ENCODE data around the gene ULK3.

Gene ULK3

GRCh38 chr15:74842581-74843444, at the start of gene ULK3 (continued):
- TF ChIP-seq ZBTB1 (tag by site-specific recombination; IDR thresholded peaks at IDR 0.05) (no peak), ZNF202 (tag by site-specific recombination; IDR thresholded peaks at IDR 0.05; ENCODE audit: borderline replicate concordance) (no peak), KLF10 (tag by site-specific recombination; IDR thresholded peaks at IDR 0.05) (peak; percentile 71), ZNF362 (tag by site-specific recombination; IDR thresholded peaks at IDR 0.05) (no peak), ZNF704 (tag by site-specific recombination; IDR thresholded peaks at IDR 0.05) (0 out of 2 replicates have a peak, but pooled peaks have one; percentile 26), ZFP37 (tag by site-specific recombination; IDR thresholded peaks at IDR 0.05) (peak; percentile 81)

GRCh38 chr15:74892313-74892712, 49.4 kb upstream of the ULK3 start:
- Histone ChIP-seq H3K27ac (ENCODE audit: extremely low read depth, low read depth, low read length) (no peak overlapping the region), H3K4me3 (ENCODE audit: low read depth, low read length) (no peak overlapping the region), H3K4me1 (ENCODE audit: control insufficient read depth, insufficient read depth, low read length) (peaks cover 4% of the 10 kb centered on the region; the same call in 1 of the 2 replicates), H3K36me3 (ENCODE audit: control insufficient read depth in 2 of 2, insufficient read depth in 1 of 2, low read length in 2 of 2) (peaks cover 21 to 49% of the 10 kb centered on the region in 2 experiments; a peak in 2 of 3 replicates), H3K9me3 (ENCODE audit: control insufficient read depth, insufficient read depth, low read depth, low read length) (no peaks in the 10 kb centered on the region)
- ChIA-PET POLR2A (interaction anchor here (1.1 to 1.9 kb wide), 5 partner anchors 9 to 50 kb away, joined by 4 to 5 read pairs (median 4); partner anchors contain the start of genes FAM219B and ULK3), CTCF (interaction anchor here (0.7 to 7.7 kb wide), 2 partner anchors 10 to 92 kb away, joined by 3 to 57 read pairs; no protein-coding TSS in a partner anchor)
- TF ChIP-seq ZNF768 (tag by site-specific recombination; IDR thresholded peaks at IDR 0.05): no peak
- TF ChIP-seq ELK4 (IDR thresholded peaks at IDR 0.05; ENCODE audit: borderline replicate concordance, low read depth, low read length): no peak
- no peak for TF ChIP-seq ZNF76 (tag by site-specific recombination; IDR thresholded peaks at IDR 0.05; ENCODE audit: borderline replicate concordance, low read depth)
- TF ChIP-seq CTCF (tag by site-specific recombination; IDR thresholded peaks at IDR 0.05): no peak
- TF ChIP-seq EGR2 (tag by site-specific recombination; IDR thresholded peaks at IDR 0.05; ENCODE audit: low read depth): no peak
- TF ChIP-seq ZNF354C (tag by site-specific recombination; IDR thresholded peaks at IDR 0.05; ENCODE audit: borderline replicate concordance, low read depth): no peak
- no peak for TF ChIP-seq BCL11B (tag by site-specific recombination; IDR thresholded peaks at IDR 0.05; ENCODE audit: low read depth)
- peak; percentile 28; the same call in 1 of the 2 replicates for TF ChIP-seq PRDM10 (tag by site-specific recombination; IDR thresholded peaks at IDR 0.05)
- no peak for TF ChIP-seq ZNF148 (tag by site-specific recombination; IDR thresholded peaks at IDR 0.05; ENCODE audit: borderline replicate concordance)
- no peak for TF ChIP-seq ZNF416 (tag by site-specific recombination; IDR thresholded peaks at IDR 0.05)
- TF ChIP-seq GLI4 (tag by site-specific recombination; IDR thresholded peaks at IDR 0.05): no peak
- TF ChIP-seq ZNF473 (tag by site-specific recombination; IDR thresholded peaks at IDR 0.05): no peak
- peak; percentile 69 for TF ChIP-seq HIC1 (tag by site-specific recombination; IDR thresholded peaks at IDR 0.05)
- TF ChIP-seq ZNF174 (tag by site-specific recombination; IDR thresholded peaks at IDR 0.05): no peak
